Trophoblast cell (in vitro differentiated cells and primary cell): ENCODE data around the gene CSN1S1.

Experiments
- DNase-seq, 2 donors: peaks; one replicate each; pipeline ENCODE4 v3.0.0-alpha.2; 2016
- H2AFZ ChIP-seq: 2 replicates; pipeline ENCODE4 v1.6.1; 2013; ENCODE audit warnings: low read length, moderate library complexity, mild to moderate bottlenecking; ENCODE audit not compliant: insufficient read depth, poor library complexity
- H2AK5ac ChIP-seq: 2 replicates; pipeline ENCODE4 v1.6.1; 2013; ENCODE audit warnings: mild to moderate bottlenecking, low read length
- H2BK120ac ChIP-seq: 2 replicates; pipeline ENCODE4 v1.6.1; 2013; ENCODE audit warnings: low read length, mild to moderate bottlenecking, moderate library complexity; ENCODE audit not compliant: insufficient read depth, poor library complexity
- H2BK12ac ChIP-seq: 2 replicates; pipeline ENCODE4 v1.6.1; 2013; ENCODE audit warnings: mild to moderate bottlenecking, low read length, moderate library complexity
- H2BK5ac ChIP-seq: 2 replicates; pipeline ENCODE4 v1.6.1; 2013; ENCODE audit warnings: low read length, low read depth, moderate library complexity, mild to moderate bottlenecking; ENCODE audit not compliant: poor library complexity
- H3K14ac ChIP-seq: 2 replicates; pipeline ENCODE4 v1.6.1; 2013; ENCODE audit warnings: mild to moderate bottlenecking, low read length
- H3K18ac ChIP-seq: 2 replicates; pipeline ENCODE4 v1.6.1; 2013; ENCODE audit warnings: mild to moderate bottlenecking, low read length
- H3K23ac ChIP-seq: 2 replicates; pipeline ENCODE4 v1.6.1; 2013; ENCODE audit warnings: low read length
- H3K27ac ChIP-seq: 2 replicates; pipeline ENCODE4 v1.5.1; 2013; ENCODE audit warnings: low read depth, mild to moderate bottlenecking, inconsistent platforms, low read length, moderate library complexity
- H3K27me3 ChIP-seq: 2 replicates; pipeline ENCODE4 v1.6.1; 2013; ENCODE audit warnings: inconsistent platforms, mild to moderate bottlenecking, low read length, moderate library complexity; ENCODE audit not compliant: insufficient read depth
- H3K36me3 ChIP-seq, 2 experiments: 1 replicate in 1 of 2; 2 replicates in 1 of 2; pipeline ENCODE4 v1.6.1; 2013; ENCODE audit warnings: low read length in 2 of 2, mild to moderate bottlenecking in 2 of 2, moderate library complexity in 1 of 2; ENCODE audit not compliant: insufficient read depth in 2 of 2, control insufficient read depth in 1 of 2
- H3K4ac ChIP-seq: 2 replicates; pipeline ENCODE4 v1.6.1; 2013; ENCODE audit warnings: low read depth, mild to moderate bottlenecking, low read length, moderate library complexity
- H3K4me1 ChIP-seq, 2 experiments: 1 replicate in 1 of 2; 2 replicates in 1 of 2; pipeline ENCODE4 v1.6.1; 2013; ENCODE audit warnings: low read length in 2 of 2, mild to moderate bottlenecking in 2 of 2, moderate library complexity in 1 of 2; ENCODE audit not compliant: insufficient read depth in 2 of 2, control insufficient read depth in 1 of 2
- H3K4me2 ChIP-seq: 2 replicates; pipeline ENCODE4 v1.6.1; 2013; ENCODE audit warnings: inconsistent platforms, mild to moderate bottlenecking, low read length, moderate library complexity
- H3K4me3 ChIP-seq: 2 replicates; pipeline ENCODE4 v1.5.1; 2013; ENCODE audit warnings: mild to moderate bottlenecking, low read depth, low read length, inconsistent platforms
- H3K79me1 ChIP-seq: one replicate; pipeline ENCODE4 v1.6.1; 2013; ENCODE audit warnings: low read length
- H3K79me2 ChIP-seq: 2 replicates; pipeline ENCODE4 v1.6.1; 2013; ENCODE audit warnings: low read length, mild to moderate bottlenecking; ENCODE audit not compliant: control insufficient read depth, insufficient read depth, poor library complexity
- H3K9ac ChIP-seq: 2 replicates; pipeline ENCODE4 v1.6.1; 2013; ENCODE audit warnings: mild to moderate bottlenecking, low read length
- H3K9me3 ChIP-seq: 2 replicates; pipeline ENCODE4 v1.6.1; 2013; ENCODE audit warnings: low read depth, mild to moderate bottlenecking, control low read depth, inconsistent platforms, low read length; ENCODE audit not compliant: insufficient read depth
- H4K12ac ChIP-seq: 2 replicates; pipeline ENCODE4 v1.6.1; 2013; ENCODE audit warnings: low read depth, mild to moderate bottlenecking, low read length, moderate library complexity
- H4K8ac ChIP-seq: 2 replicates; pipeline ENCODE4 v1.6.1; 2013; ENCODE audit warnings: low read depth, mild to moderate bottlenecking, low read length, moderate library complexity
- H4K91ac ChIP-seq: one replicate; pipeline ENCODE4 v1.6.1; 2013; ENCODE audit warnings: low read depth, mild to moderate bottlenecking, low read length, moderate library complexity
- WGBS: extraction: QIAGEN DNeasy Blood & Tissue Kit; methylation state at CpG from one replicate; pipeline ENCODE4 v1.1.7; 2013; ENCODE audit warnings: missing lambda C conversion rate; ENCODE audit not compliant: insufficient read length, insufficient coverage; ENCODE audit errors: extremely low coverage; 5-methylcytosine and 5-hydroxymethylcytosine counted together

The CSN1S1 gene

DNA sequence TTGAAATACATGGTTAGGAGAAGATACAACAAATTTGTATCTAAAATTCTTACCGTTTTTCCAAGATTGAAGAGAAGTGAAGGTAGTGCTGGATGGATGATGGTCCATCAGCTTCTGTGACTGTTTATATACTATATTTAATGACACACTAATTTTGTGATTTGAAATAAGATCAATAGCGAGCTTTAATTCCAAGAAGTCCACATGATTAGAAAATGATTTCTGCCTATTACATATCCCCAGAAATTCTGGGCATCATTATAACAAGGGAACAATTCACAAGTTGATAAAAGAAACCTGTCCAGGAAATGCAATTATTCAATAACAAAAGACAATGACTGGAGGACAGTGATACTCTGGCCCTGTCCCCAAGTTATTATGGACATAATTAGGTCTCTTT, 34.8 kb downstream of the CSN1S1 start, which contains the start of gene CSN2:
Gene CSN2 (minus strand): TSS at position 101 of the 400 bp plus-strand sequence. CDS start 4,733 bp downstream, outside the sequence.
- Histone ChIP-seq H4K8ac (no peak within 1 kb of the TSS), H2BK5ac (no peak within 1 kb of the TSS), H3K79me2 (no peaks in the 10 kb centered on the region), H3K4me1 (no peaks in the 10 kb centered on the region), H3K4me3 (no peak within 1 kb of the TSS), H3K4ac (no peak within 1 kb of the TSS), H3K23ac (no peak within 1 kb of the TSS), H3K36me3 (no peaks in the 10 kb centered on the region), H2BK120ac (no peak within 1 kb of the TSS), H4K91ac (no peak within 1 kb of the TSS), H3K14ac (no peak within 1 kb of the TSS), H3K18ac (no peak within 1 kb of the TSS), H3K27me3 (no peaks in the 10 kb centered on the region), H3K9me3 (no peaks in the 10 kb centered on the region), H3K79me1 (no peaks in the 10 kb centered on the region), H3K4me2 (no peak within 1 kb of the TSS), H3K9ac (no peak within 1 kb of the TSS), H2AK5ac (no peak within 1 kb of the TSS), H4K12ac (no peak within 1 kb of the TSS), H2AFZ (no peak within 1 kb of the TSS), H3K27ac (no peak within 1 kb of the TSS), H2BK12ac (no peak within 1 kb of the TSS)
- DNase-seq = no peak
- WGBS = no CpG with 5 or more reads among the region's 2 CpGs

DNA sequence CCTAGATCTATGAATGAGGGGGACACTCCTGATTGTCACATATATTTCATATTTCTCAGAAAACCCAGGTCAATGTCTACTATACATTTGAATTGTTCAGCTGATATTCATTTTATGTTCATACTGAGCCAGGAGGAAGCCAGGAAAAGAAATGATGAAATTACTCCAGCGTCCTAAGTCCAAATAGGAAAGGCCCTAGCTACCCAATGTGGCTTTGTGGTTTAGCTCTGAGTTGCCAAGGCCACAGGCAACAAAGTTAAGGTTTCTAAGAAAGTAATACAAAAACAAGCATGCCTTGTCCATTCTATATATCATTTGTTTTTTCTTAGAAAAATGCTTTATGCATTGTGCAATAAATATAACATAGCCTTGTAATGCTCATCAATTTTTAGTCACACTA, 39.2 kb downstream of the CSN1S1 start:
- H4K91ac ChIP-seq = no peak overlapping the region

DNA sequence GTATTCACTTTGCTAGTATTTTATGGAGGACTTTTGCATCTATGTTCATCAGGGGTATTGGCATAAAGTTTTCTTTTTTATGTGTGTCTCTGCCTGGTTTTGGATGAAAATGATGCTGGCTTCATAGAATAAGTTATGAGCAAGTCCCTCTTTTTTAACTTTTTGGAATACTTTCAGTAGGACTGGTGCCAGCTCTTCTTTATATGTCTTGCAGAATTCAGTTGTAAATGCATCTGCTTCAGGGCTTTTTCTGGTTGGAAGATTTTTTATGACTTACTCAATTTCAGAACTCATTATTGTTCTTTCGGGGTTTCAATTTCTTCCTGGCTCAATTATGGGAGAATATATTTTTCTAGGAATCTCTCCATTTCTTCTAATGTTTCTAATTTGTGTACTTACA, 43.8 kb downstream of the CSN1S1 start:
- H2AFZ ChIP-seq = no peak overlapping the region
- H3K27me3 ChIP-seq = no peaks in the 10 kb centered on the region
- H3K14ac ChIP-seq = no peak overlapping the region
- H2BK120ac ChIP-seq = no peak overlapping the region
- H3K23ac ChIP-seq = no peak overlapping the region
- no peak overlapping the region for H2AK5ac ChIP-seq
- no peaks in the 10 kb centered on the region for H3K79me1 ChIP-seq
- no peak overlapping the region for H3K9ac ChIP-seq
- no peak overlapping the region for H3K4ac ChIP-seq
- H4K8ac ChIP-seq = no peak overlapping the region
- H4K12ac ChIP-seq = no peak overlapping the region
- no peak overlapping the region for H3K4me2 ChIP-seq
- peaks cover 0 to 4% of the 10 kb centered on the region in 2 experiments for H3K4me1 ChIP-seq
- DNase-seq = no peak
- no peak overlapping the region for H3K4me3 ChIP-seq
- no peak overlapping the region for H3K18ac ChIP-seq
- no peak overlapping the region for H4K91ac ChIP-seq
- H3K36me3 ChIP-seq = no peaks in the 10 kb centered on the region
- no peaks in the 10 kb centered on the region for H3K9me3 ChIP-seq
- H2BK5ac ChIP-seq = no peak overlapping the region
- no peak overlapping the region for H3K27ac ChIP-seq
- WGBS = no CpG with 5 or more reads among the region's 1 CpG
- H3K79me2 ChIP-seq = no peaks in the 10 kb centered on the region
- H2BK12ac ChIP-seq = no peak overlapping the region

More for the DNA sequence above, 39.2 kb downstream of the CSN1S1 start:
- no CpG with 5 or more reads among the region's 1 CpG for WGBS
- H3K9me3 ChIP-seq = no peaks in the 10 kb centered on the region
- H3K9ac ChIP-seq = no peak overlapping the region
- H3K14ac ChIP-seq = no peak overlapping the region
- H2BK120ac ChIP-seq = no peak overlapping the region
- H3K18ac ChIP-seq = no peak overlapping the region
- H3K79me2 ChIP-seq = no peaks in the 10 kb centered on the region
- H2AFZ ChIP-seq = no peak overlapping the region
- no peak overlapping the region for H3K4ac ChIP-seq
- H4K8ac ChIP-seq = no peak overlapping the region
- no peak overlapping the region for H3K27ac ChIP-seq
- no peak overlapping the region for H3K4me2 ChIP-seq
- H3K23ac ChIP-seq = no peak overlapping the region
- no peaks in the 10 kb centered on the region for H3K79me1 ChIP-seq
- H2AK5ac ChIP-seq = no peak overlapping the region
- H3K36me3 ChIP-seq = no peaks in the 10 kb centered on the region
- H2BK5ac ChIP-seq = no peak overlapping the region
- H3K27me3 ChIP-seq = no peaks in the 10 kb centered on the region
- H4K12ac ChIP-seq = no peak overlapping the region
- no peak overlapping the region for H3K4me3 ChIP-seq
- no peak overlapping the region for H2BK12ac ChIP-seq
- no peak for DNase-seq
- H3K4me1 ChIP-seq = no peaks in the 10 kb centered on the region

DNA sequence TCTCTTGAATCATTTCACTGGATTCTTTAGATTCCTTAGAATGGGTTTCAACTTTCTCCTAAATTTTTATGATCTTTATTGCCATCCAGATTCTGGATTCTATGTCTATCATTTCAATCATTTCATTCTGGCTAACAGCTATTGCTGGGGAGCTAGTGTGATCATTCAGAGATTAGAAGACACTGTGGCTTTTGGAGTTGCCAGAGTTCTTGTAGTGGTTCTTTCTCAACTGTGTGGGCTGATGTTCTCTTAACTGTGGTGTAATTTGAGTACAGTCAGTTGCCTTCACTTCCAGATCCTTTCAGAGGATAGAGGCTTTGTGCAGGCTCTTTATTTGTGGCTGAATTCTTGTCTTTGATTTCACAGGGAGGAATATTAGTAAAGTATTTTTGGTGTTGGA, 46.7 kb downstream of the CSN1S1 start:
- Histone ChIP-seq H3K79me1 (no peaks in the 10 kb centered on the region), H3K18ac (no peak overlapping the region), H2AK5ac (no peak overlapping the region), H2BK12ac (no peak overlapping the region), H3K27ac (no peak overlapping the region), H3K14ac (no peak overlapping the region), H3K9ac (no peak overlapping the region), H3K79me2 (no peaks in the 10 kb centered on the region), H3K23ac (no peak overlapping the region), H2BK120ac (no peak overlapping the region), H3K9me3 (no peaks in the 10 kb centered on the region), H4K12ac (no peak overlapping the region), H3K4me1 (peaks cover 0 to 4% of the 10 kb centered on the region in 2 experiments), H2BK5ac (no peak overlapping the region), H4K91ac (no peak overlapping the region), H3K27me3 (no peaks in the 10 kb centered on the region), H4K8ac (no peak overlapping the region), H3K36me3 (no peaks in the 10 kb centered on the region), H2AFZ (no peak overlapping the region), H3K4me2 (no peak overlapping the region), H3K4ac (no peak overlapping the region), H3K4me3 (no peak overlapping the region)
- DNase-seq = peak in 1 of 2 donors; percentile 29
